GM21423 (cell line): ENCODE data around the gene DXO.
"Not testable (repeated sequence)": the region's sequence is repeated elsewhere in the genome, so short reads cannot be mapped to it uniquely, and the experiment has no call there.

Experiments used
- ATAC-seq: cut with Tn5 transposase; IDR thresholded peaks from one replicate; pipeline ENCODE4 v1.9.1; 2021; ENCODE audit warnings: mild to moderate bottlenecking, moderate library complexity; ENCODE audit not compliant: unreplicated experiment

The DXO gene

DNA sequence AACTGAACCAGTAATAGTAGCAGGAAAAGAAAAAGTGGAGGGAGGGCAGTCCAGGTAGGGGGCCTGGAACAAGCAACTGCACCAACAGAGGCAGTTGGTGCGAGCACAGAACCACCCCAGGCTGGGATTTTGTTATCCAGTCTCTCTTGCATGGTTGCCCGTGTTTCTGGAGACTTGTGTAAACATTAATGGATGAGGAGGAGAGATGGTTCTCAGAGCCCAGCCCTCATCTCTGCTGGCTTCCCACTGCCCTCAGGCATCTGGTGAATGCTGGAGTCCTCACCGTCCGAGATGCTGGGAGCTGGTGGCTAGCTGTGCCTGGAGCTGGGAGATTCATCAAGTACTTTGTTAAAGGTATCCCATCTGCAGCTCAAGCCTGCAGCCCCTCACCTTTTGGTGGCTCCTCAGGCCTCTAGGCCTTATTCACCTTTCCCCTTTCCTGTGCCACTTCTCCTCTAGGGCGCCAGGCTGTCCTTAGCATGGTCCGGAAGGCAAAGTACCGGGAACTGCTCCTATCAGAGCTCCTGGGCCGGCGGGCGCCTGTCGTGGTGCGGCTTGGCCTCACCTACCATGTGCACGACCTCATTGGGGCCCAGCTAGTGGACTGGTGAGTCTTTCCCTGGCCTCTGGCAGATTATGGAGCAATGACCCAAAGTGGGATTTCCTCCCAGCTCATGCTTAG is 8.4 kb upstream of the DXO start:
- not testable (repeated sequence) for ATAC-seq

DNA sequence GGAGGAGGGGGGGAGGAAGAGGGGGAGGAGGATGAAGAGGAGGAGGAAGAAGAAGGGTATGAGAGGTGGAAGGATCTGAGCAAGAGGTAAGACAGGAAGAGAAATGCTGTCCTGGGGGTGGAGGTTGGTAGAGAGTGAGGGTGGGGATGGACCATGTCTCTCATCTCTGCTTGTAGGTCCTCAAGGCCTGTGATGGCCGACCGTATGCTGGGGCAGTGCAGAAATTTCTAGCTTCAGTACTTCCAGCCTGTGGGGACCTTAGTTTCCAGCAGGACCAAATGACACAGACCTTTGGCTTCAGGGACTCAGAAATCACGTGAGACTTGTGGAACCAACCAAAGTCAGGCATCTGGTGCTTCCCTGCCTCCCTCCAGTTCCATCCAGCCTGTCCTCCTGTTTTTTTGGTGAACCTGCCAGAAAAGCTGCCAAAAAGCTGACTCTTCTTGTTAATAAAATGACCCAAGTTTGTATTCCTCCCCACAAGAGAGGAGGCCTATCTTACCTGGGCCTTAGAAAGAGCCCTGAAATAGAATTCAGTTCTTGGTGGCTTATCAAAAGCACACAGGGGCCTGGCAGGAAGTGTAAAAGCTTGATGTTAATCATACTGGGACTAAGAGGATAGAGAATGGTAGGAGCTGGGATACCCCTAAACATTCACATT is 7.4 kb upstream of the DXO start:
- ATAC-seq: no peak

DNA sequence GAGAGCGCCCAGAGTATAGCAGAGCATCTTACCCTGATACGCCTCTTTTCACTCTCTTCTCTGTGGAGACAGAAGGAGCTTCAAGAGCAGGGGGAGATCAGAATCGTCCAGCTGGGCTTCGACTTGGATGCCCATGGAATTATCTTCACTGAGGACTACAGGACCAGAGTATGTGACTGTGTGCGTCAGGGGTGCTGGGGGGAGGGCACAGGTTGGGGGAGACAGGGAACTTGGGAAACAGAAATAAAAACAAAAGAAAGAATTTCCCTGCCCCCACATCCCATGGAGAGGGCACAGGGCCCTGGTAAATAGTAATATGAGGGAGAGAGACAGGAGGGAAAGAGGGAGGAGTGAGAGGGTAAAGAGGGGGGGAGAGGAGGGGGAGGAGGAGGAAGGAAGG is 6.9 kb upstream of the DXO start:
- ATAC-seq: no peak

GRCh38 chr6:31977816-31978431 is 6.0 kb upstream of the DXO start:
- no peak for ATAC-seq

- ATAC-seq: not testable (repeated sequence)
Observed at GRCh38 chr6:31976065-31976464, 4.1 kb upstream of the DXO start.

DNA sequence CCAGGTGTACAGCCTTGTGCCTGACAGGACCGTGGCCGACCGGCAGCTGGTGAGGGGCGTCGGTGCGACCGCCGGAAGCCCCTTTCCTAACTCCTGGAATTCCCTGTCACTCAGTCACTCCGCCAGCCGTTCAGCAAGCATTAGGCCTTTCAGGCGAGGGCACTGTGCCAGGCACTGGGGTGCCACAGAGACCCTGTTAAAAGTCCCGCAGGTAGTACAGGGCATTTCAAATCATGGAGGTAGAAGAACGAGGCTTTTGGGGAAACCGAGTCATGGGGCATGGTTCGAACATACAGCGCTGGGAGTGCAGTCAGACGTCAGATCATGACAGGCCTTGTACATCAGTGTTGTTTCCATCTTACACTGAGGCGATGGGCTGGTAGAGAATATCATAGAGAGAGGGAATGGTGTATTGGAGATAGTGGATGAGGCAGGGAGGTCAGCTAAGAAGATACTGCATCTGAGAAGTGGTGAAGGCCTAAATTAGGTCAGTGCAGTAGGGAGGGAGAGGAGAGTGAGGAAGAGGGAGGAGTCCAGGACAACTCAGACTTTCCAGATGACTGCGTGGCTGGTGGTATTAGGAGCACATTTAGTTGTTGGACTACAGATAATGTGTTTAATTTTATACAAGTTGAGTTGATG is 892 bp upstream of the DXO start:
- ATAC-seq: no peak

GRCh38 chr6:31971279-31971992 is 502 bp downstream of the DXO start:
- ATAC-seq: no peak

GRCh38 chr6:31970604-31971271 is 1.2 kb downstream of the DXO start:
- ATAC-seq: no peak

- no peak for ATAC-seq
Observed at GRCh38 chr6:31969712-31970603, 2.0 kb downstream of the DXO start.

DNA sequence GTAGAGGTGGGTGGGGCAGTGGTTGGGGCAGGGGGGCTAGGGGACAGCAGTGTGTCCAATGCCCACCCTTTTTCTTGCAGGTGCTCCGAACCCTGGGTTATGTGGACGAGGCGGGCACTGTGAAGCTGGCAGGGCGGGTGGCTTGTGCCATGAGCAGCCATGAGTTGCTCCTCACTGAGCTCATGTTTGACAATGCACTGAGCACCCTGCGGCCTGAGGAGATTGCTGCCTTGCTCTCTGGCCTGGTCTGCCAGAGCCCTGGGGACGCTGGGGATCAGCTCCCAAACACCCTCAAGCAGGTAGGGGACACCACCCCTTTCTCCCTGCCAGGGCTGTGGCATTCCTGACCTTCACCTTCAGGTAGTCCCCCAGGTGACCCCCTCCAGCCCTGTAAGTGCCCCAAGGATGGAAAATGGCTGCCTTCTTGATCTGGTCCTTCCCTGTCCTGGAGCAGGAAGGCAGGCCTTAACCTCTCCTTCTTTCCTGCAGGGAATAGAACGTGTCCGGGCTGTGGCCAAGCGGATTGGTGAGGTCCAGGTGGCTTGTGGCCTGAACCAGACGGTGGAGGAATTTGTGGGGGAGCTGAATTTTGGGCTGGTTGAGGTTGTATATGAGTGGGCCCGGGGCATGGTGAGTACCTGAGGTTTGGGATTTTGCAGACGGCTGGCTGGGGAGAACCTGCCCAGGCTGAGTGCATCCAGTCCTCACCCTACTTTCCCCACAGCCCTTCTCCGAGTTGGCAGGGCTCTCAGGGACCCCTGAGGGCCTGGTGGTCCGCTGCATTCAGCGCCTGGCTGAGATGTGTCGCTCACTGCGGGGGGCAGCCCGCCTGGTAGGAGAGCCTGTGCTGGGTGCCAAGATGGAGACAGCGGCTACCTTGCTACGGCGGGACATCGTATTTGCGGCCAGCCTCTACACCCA is 2.9 kb downstream of the DXO start:
- ATAC-seq: no peak

GRCh38 chr6:31968326-31968725 is 3.6 kb downstream of the DXO start:
- ATAC-seq: no peak

GRCh38 chr6:31967926-31968320 is 4.0 kb downstream of the DXO start:
- ATAC-seq: no peak

- ATAC-seq: no peak
Observed at GRCh38 chr6:31966997-31967925, 4.7 kb downstream of the DXO start.

GRCh38 chr6:31966506-31966905 is 5.4 kb downstream of the DXO start:
- no peak for ATAC-seq

GRCh38 chr6:31965700-31966099 is 6.2 kb downstream of the DXO start:
- no peak for ATAC-seq

DNA sequence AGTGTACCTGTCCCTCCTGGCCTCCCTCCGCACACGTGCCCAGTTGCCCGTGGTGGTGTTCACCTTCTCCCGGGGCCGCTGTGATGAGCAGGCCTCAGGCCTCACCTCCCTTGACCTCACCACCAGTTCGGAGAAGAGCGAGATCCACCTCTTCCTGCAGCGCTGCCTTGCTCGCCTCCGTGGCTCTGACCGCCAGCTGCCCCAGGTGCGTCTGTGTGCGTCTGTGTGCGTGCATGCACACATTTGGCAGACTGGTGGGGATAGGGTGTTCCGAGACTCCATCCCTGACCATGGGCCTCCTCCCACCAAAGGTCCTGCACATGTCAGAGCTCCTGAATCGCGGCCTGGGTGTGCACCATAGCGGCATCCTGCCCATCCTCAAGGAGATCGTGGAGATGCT is 8.0 kb downstream of the DXO start:
- no peak for ATAC-seq

DNA sequence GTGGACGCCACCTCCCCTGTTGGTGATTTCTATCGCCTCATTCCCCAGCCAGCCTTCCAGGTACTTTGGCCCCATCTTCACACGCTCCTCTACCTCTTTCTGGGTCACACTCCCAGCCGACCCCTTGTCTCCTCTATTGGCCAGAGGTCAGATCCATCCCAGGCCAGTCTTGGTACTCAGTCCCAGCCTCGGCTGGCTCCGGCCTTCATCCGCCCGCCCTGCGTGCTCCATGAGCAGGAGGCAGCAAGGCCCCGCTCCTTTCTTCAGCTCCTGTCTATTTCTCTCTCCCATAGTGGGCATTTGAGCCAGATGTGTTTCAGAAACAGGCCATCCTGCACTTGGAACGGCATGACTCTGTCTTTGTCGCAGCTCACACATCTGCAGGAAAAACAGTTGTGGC is 10.3 kb downstream of the DXO start:
- ATAC-seq: no peak
